AG09319 (cell line): ENCODE measurements around the gene CCDC33.

Experiments used
- DNase-seq: peaks from one replicate; pipeline ENCODE4 v3.0.0-alpha.2; 2010; ENCODE audit warnings: low read depth; ENCODE audit errors: extremely low read depth
- CTCF ChIP-seq: IDR thresholded peaks from 2 replicates; pipeline ENCODE4 v1.5.1; 2011; ENCODE audit warnings: low read depth, mild to moderate bottlenecking, inconsistent platforms, low read length, moderate library complexity

Gene CCDC33

GRCh38 chr15:74221399-74222239 lies 14.5 kb upstream of the CCDC33 start:
- DNase-seq: no peak
- no peak for TF ChIP-seq CTCF

- TF ChIP-seq CTCF: no peak
- DNase-seq: no peak
Measured at GRCh38 chr15:74222240-74223119, 13.6 kb upstream of the CCDC33 start.

- no peak for TF ChIP-seq CTCF
- DNase-seq: no peak
Measured at GRCh38 chr15:74225928-74226327, 10.2 kb upstream of the CCDC33 start.

- DNase-seq: no peak
- no peak for TF ChIP-seq CTCF
Measured at GRCh38 chr15:74226761-74227540, 9.2 kb upstream of the CCDC33 start.

- TF ChIP-seq CTCF: no peak
- DNase-seq: no peak
Measured at GRCh38 chr15:74227968-74228722, 8.0 kb upstream of the CCDC33 start.

- TF ChIP-seq CTCF: no peak
- no peak for DNase-seq
Measured at GRCh38 chr15:74228723-74229081, 7.4 kb upstream of the CCDC33 start.
